Choroid plexus epithelial cell (primary cell): ENCODE data around the gene DEPP1.

Experiments used
- DNase-seq: peaks from one replicate; pipeline ENCODE4 v3.0.0-alpha.2; 2010; ENCODE audit warnings: low read depth
- H3K4me3 ChIP-seq: 2 replicates; pipeline ENCODE4 v1.5.1; 2011; ENCODE audit warnings: low read depth, mild to moderate bottlenecking, control low read depth, low read length, moderate library complexity
- TF ChIP-seq, protein P1 (sequence below): conservative IDR thresholded peaks from 2 replicates; pipeline ENCODE4 v1.5.1; 2011; ENCODE audit warnings: low read depth, mild to moderate bottlenecking, control low read depth, inconsistent platforms, low read length, moderate library complexity

The DEPP1 gene

GRCh38 chr10:44960088-44960460, 18.5 kb downstream of the DEPP1 start:
- TF ChIP-seq, protein P1, sequence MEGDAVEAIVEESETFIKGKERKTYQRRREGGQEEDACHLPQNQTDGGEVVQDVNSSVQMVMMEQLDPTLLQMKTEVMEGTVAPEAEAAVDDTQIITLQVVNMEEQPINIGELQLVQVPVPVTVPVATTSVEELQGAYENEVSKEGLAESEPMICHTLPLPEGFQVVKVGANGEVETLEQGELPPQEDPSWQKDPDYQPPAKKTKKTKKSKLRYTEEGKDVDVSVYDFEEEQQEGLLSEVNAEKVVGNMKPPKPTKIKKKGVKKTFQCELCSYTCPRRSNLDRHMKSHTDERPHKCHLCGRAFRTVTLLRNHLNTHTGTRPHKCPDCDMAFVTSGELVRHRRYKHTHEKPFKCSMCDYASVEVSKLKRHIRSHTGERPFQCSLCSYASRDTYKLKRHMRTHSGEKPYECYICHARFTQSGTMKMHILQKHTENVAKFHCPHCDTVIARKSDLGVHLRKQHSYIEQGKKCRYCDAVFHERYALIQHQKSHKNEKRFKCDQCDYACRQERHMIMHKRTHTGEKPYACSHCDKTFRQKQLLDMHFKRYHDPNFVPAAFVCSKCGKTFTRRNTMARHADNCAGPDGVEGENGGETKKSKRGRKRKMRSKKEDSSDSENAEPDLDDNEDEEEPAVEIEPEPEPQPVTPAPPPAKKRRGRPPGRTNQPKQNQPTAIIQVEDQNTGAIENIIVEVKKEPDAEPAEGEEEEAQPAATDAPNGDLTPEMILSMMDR = no peak
- peak overlapping the region; percentile 83 for H3K4me3 ChIP-seq
- no peak for DNase-seq

- peak within 1 kb of the TSS; percentile 83 for H3K4me3 ChIP-seq
- TF ChIP-seq, protein P1 = no peak
- DNase-seq = peak; percentile 78
Observed at GRCh38 chr10:44959247-44960087, 19.1 kb downstream of the DEPP1 start, which contains the start of gene RASSF4. TSS of gene RASSF4 (plus strand) at chr10:44959802. CDS start at chr10:44970203, 10,401 bp downstream.

DNA sequence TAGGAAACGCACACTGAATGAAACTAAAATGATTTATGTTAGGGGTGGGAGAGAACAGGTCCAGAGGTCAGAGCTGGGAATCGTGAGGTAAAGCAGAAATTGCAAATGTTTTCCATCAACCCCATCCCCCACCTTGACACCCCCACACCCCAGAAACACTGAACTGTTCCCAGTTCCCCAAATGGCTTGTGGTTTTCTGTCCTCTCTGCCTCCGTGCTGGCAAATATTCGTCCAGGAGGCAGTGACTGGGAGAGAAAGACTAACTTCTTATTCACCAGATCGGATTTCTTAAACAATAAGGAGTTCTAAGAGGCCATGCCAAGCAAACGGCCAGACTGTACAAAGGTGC, 19.7 kb downstream of the DEPP1 start:
- H3K4me3 ChIP-seq = peak overlapping the region; percentile 83
- TF ChIP-seq, protein P1 = no peak
- no peak for DNase-seq

- peak overlapping the region; percentile 83 for H3K4me3 ChIP-seq
- TF ChIP-seq, protein P1 = no peak
- DNase-seq = peak; percentile 62
Observed at GRCh38 chr10:44958196-44958897, 20.3 kb downstream of the DEPP1 start.

GRCh38 chr10:44956717-44957706, 21.6 kb downstream of the DEPP1 start:
- H3K4me3 ChIP-seq = no peak overlapping the region
- TF ChIP-seq, protein P1 = no peak
- no peak for DNase-seq

GRCh38 chr10:44956226-44956625, 22.4 kb downstream of the DEPP1 start:
- TF ChIP-seq, protein P1 = no peak

More at GRCh38 chr10:44956226-44956625, 22.4 kb downstream of the DEPP1 start:
- H3K4me3 ChIP-seq = no peak overlapping the region
- DNase-seq = no peak
